ENCODE results near the gene PIK3AP1. TPM values are rescaled to one million over a fixed set of nuclear protein-coding genes. Genes with fewer than 3 reads are reported as not detected.

Gene PIK3AP1
- total and polyA plus RNA-seq, 10 donors: 59.8 to 256 (median 183) TPM

DNA sequence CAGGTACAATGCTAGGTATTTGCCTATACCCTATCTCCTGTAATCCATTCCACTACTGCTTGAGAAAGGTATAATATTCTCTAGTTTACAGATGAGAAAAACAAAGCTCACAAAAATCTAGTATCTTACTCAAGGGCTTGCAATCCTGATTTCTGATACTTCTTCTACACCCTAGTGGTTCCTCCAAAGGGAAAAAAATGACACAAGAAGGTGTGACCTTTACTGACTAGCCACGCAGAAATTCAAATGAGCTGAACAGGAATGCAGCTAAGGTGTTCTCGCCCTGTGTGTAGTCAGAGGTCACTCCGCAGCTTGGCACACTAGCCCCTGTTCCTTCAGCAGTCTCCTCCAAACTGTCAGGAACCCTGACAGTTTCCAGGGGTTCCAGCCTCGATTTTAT, 74.0 kb downstream of the PIK3AP1 start:
- Histone ChIP-seq H3K4me1 (peaks cover 6 to 98% (median 60%) of the 10 kb centered on the region in 6 donors), H3K4me3 (no peak overlapping the region), H3K27me3 (replicated peaks in 1 of 7) (no peaks in the 10 kb centered on the region), H3K9me3 (no peaks in the 10 kb centered on the region), H3K27ac (peak overlapping the region; percentile 55 to 87 (median 79)), H3K36me3 (peaks cover 0 to 100% (median 47%) of the 10 kb centered on the region in 6 donors)
- 58 to 85% (median 74%) methylated on average over 4 of the region's 4 CpGs for WGBS, 5 donors
- no peak for TF ChIP-seq POLR2A (IDR thresholded peaks at IDR 0.05)
- TF ChIP-seq CTCF (IDR thresholded peaks at IDR 0.05 in 8 of 11, conservative IDR thresholded peaks at IDR 0.05 in 3 of 11): no peak
- no peak for DNase-seq
- intact Hi-C loops (cut with DNase I; ENCODE audit: low total_unique reads): loop anchor here (10.0 kb wide), 1 partner anchor 78 kb away; the partner anchor contains the start of gene PIK3AP1

DNA sequence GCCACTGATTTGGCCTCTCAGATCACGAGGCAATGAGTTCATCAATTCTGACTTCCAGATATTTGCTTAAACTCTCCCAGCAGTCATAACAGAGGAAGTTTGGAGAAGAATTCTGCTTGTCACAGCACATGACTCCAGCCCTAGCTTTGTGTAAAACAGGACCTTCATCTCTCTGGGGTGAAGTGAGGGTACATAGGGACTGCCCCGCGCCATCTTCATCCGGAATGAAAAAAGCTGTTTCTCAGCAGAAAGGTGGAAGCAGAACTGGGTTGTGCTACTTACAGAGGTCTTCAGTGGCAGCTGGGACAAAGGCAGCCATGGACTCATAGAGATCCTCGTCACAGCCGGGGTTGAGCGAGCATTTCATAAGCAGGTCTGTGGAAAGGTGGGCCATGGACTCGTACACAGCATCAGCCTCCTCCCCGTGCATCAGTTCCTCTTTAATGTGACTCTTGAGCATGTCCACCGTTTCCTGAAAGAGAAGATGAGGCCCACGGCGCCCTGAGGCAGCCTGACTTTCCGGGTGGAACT, 75.1 kb downstream of the PIK3AP1 start:
- intact Hi-C loops (cut with DNase I; ENCODE audit: low total_unique reads): loop anchor here (10.0 kb wide), 1 partner anchor 80 kb away; the partner anchor contains the start of gene PIK3AP1
- Histone ChIP-seq H3K4me3 (peak overlapping the region in 1 of 8 donors; percentile 16), H3K27ac (peak overlapping the region; percentile 55 to 87 (median 79)), H3K36me3 (peaks cover 0 to 99% (median 39%) of the 10 kb centered on the region in 6 donors), H3K4me1 (peaks cover 0 to 98% (median 50%) of the 10 kb centered on the region in 6 donors), H3K9me3 (no peaks in the 10 kb centered on the region), H3K27me3 (replicated peaks in 1 of 7) (no peaks in the 10 kb centered on the region)
- DNase-seq: peak; percentile 84
- TF ChIP-seq POLR2A (IDR thresholded peaks at IDR 0.05) (no peak), POLR2AphosphoS5 (IDR thresholded peaks at IDR 0.05) (peak in 2 of 3 donors; percentile 55 to 73), CTCF (IDR thresholded peaks at IDR 0.05 in 8 of 11, conservative IDR thresholded peaks at IDR 0.05 in 3 of 11) (no peak)
- 50 to 66% (median 55%) methylated on average over 13 of the region's 13 CpGs for WGBS, 5 donors

- H3K4me1 ChIP-seq: peaks cover 0 to 91% (median 48%) of the 10 kb centered on the region in 6 donors
- H3K27me3 ChIP-seq (replicated peaks in 1 of 7): no peaks in the 10 kb centered on the region
- 79 to 86% (median 83%) methylated on average over 9 of the region's 9 CpGs for WGBS, 5 donors
- peaks cover 0 to 99% (median 32%) of the 10 kb centered on the region in 6 donors for H3K36me3 ChIP-seq
- H3K4me3 ChIP-seq: no peak overlapping the region
- intact Hi-C loops (cut with DNase I; ENCODE audit: low total_unique reads): loop anchor here (5.0 to 10.0 kb wide), 2 partner anchors 81 to 188 kb away; partner anchors contain the start of genes LCOR and PIK3AP1
- peak overlapping the region in 3 of 8 donors; percentile 31 to 87 (median 86) for H3K27ac ChIP-seq
- no peak for DNase-seq
- no peak for TF ChIP-seq CTCF (IDR thresholded peaks at IDR 0.05 in 8 of 11, conservative IDR thresholded peaks at IDR 0.05 in 3 of 11)
- no peak for TF ChIP-seq POLR2AphosphoS5 (IDR thresholded peaks at IDR 0.05)
- no peak for TF ChIP-seq POLR2A (IDR thresholded peaks at IDR 0.05)
- no peaks in the 10 kb centered on the region for H3K9me3 ChIP-seq
These were observed 76.4 kb downstream of the PIK3AP1 start for GRCh38 chr10:96643920-96644319.

- no peaks in the 10 kb centered on the region for H3K9me3 ChIP-seq
- DNase-seq: peak; percentile 94
- no peak overlapping the region for H3K4me3 ChIP-seq
- intact Hi-C loops (cut with DNase I; ENCODE audit: low total_unique reads): loop anchor here (5.0 to 10.0 kb wide), 2 partner anchors 82 to 189 kb away; partner anchors contain the start of genes LCOR and PIK3AP1
- H3K36me3 ChIP-seq: peaks cover 0 to 99% (median 29%) of the 10 kb centered on the region in 6 donors
- peaks cover 0 to 82% (median 38%) of the 10 kb centered on the region in 6 donors for H3K4me1 ChIP-seq
- TF ChIP-seq POLR2A (IDR thresholded peaks at IDR 0.05) (no peak), CTCF (IDR thresholded peaks at IDR 0.05 in 8 of 11, conservative IDR thresholded peaks at IDR 0.05 in 3 of 11) (peak; percentile 49 to 83 (median 79)), POLR2AphosphoS5 (IDR thresholded peaks at IDR 0.05) (peak in 1 of 3 donors; percentile 29)
- H3K27me3 ChIP-seq (replicated peaks in 1 of 7): no peaks in the 10 kb centered on the region
- 23 to 43% (median 32%) methylated on average over 4 of the region's 4 CpGs for WGBS, 5 donors
- peak overlapping the region in 3 of 8 donors; percentile 18 to 86 (median 31) for H3K27ac ChIP-seq
These were observed 77.3 kb downstream of the PIK3AP1 start for GRCh38 chr10:96642973-96643372.
